PC-9 (cell line): ENCODE data around the gene NTM.

Experiments
- EZH2 ChIP-seq: fragments of 200-600 bp; sonication (generic); IDR thresholded peaks from 2 replicates; pipeline ENCODE4 v1.8.0; 2017; ENCODE audit warnings: antibody characterized with exemption, low read depth
- TF ChIP-seq, protein P1 (sequence below): fragments of 200-600 bp; sonication (generic); conservative IDR thresholded peaks from 2 replicates; pipeline ENCODE4 v1.6.1; 2017; ENCODE audit warnings: mixed run types, antibody characterized with exemption, mild to moderate bottlenecking, moderate library complexity

DNA sequence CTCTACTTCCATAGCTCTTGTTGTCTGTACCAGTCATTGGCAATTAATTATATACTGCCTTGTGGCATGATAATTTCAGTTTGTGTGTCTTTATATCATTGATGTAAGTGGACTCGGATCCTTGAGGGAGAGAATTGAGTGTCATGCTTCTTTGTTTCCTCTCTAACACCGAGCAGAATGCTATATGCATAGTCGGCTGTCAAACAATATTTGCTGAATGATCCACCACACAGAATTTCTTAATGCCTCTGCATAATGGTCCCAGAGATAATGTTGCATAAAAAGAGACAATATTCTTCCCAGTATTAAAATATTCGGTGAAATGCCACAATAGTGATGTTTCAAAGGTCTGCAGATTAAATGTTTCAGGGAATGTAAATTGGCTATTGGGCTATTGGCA lies 664.8 kb downstream of the NTM start:
- TF ChIP-seq EZH2, result no peak
- TF ChIP-seq, protein P1, sequence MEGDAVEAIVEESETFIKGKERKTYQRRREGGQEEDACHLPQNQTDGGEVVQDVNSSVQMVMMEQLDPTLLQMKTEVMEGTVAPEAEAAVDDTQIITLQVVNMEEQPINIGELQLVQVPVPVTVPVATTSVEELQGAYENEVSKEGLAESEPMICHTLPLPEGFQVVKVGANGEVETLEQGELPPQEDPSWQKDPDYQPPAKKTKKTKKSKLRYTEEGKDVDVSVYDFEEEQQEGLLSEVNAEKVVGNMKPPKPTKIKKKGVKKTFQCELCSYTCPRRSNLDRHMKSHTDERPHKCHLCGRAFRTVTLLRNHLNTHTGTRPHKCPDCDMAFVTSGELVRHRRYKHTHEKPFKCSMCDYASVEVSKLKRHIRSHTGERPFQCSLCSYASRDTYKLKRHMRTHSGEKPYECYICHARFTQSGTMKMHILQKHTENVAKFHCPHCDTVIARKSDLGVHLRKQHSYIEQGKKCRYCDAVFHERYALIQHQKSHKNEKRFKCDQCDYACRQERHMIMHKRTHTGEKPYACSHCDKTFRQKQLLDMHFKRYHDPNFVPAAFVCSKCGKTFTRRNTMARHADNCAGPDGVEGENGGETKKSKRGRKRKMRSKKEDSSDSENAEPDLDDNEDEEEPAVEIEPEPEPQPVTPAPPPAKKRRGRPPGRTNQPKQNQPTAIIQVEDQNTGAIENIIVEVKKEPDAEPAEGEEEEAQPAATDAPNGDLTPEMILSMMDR, result no peak
